HepG2 (cell line): ENCODE results near the gene CLRN3.

ENCODE experiments used
- CEBPB ChIP-seq: IDR thresholded peaks from 2 replicates; pipeline ENCODE4 v1.6.1; 2011; ENCODE audit warnings: low read depth, low read length, improper control_type of control experiment, borderline replicate concordance
- CTCF ChIP-seq: sonication (generic); formaldehyde crosslinking; IDR thresholded peaks from 2 replicates; pipeline ENCODE4 v1.5.0; 2020; ENCODE audit warnings: mild to moderate bottlenecking, missing genetic modification reagents, moderate library complexity
- EP300 ChIP-seq, 3 experiments: sonication (generic) in 1 of 3; formaldehyde crosslinking in 1 of 3; IDR thresholded peaks; 2 replicates each; pipeline versions ENCODE4 v1.5.1 to v1.6.1; 2011 to 2020; ENCODE audit warnings: low read depth in 2 of 3, low read length in 2 of 3, borderline replicate concordance in 1 of 3, improper control_type of control experiment in 1 of 3, mild to moderate bottlenecking in 1 of 3, missing genetic modification reagents in 1 of 3, moderate library complexity in 1 of 3
- EZH2 ChIP-seq: conservative IDR thresholded peaks from 2 replicates; pipeline ENCODE4 v1.6.1; 2012; ENCODE audit warnings: mild to moderate bottlenecking, low read depth, low read length, moderate library complexity
- LCORL ChIP-seq, 2 experiments: fragments of 450-650 bp in 1 of 2; sonication (generic) in 1 of 2; formaldehyde crosslinking in 1 of 2; IDR thresholded peaks; 2 replicates each; pipeline versions ENCODE4 v1.5.0 to v1.6.1; 2017 to 2020; ENCODE audit warnings: antibody characterized with exemption in 1 of 2, missing genetic modification reagents in 1 of 2
- POLR2A ChIP-seq, 2 experiments: IDR thresholded peaks; 2 replicates each; pipeline ENCODE4 v1.6.1; 2011; ENCODE audit warnings: low read depth in 2 of 2, low read length in 2 of 2, mild to moderate bottlenecking in 1 of 2, moderate library complexity in 1 of 2; ENCODE audit not compliant: insufficient read depth in 1 of 2
- ZFP91 ChIP-seq: sonication (generic); formaldehyde crosslinking; IDR thresholded peaks from 2 replicates; pipeline ENCODE4 v1.9.0; 2022; ENCODE audit warnings: missing genetic modification reagents, mild to moderate bottlenecking, borderline replicate concordance
- ZNF326 ChIP-seq: sonication (generic); formaldehyde crosslinking; IDR thresholded peaks from 2 replicates; pipeline ENCODE4 v1.4.0; 2020; ENCODE audit warnings: missing genetic modification reagents, borderline replicate concordance
- ZNF530 ChIP-seq: sonication (generic); formaldehyde crosslinking; IDR thresholded peaks from 2 replicates; pipeline ENCODE4 v1.5.0; 2020; ENCODE audit warnings: low read depth, mild to moderate bottlenecking, missing genetic modification reagents
- ZNF569 ChIP-seq: sonication (generic); formaldehyde crosslinking; IDR thresholded peaks from 2 replicates; pipeline ENCODE4 v1.5.0; 2020; ENCODE audit warnings: mild to moderate bottlenecking, missing genetic modification reagents, moderate library complexity, borderline replicate concordance
- TF ChIP-seq, protein P1 (sequence below): sonication (generic); formaldehyde crosslinking; IDR thresholded peaks from 2 replicates; pipeline ENCODE4 v1.5.0; 2020; ENCODE audit warnings: mild to moderate bottlenecking, missing genetic modification reagents

GRCh38 chr10:127913368-127913759 lies 20.6 kb upstream of the CLRN3 start:
- TF ChIP-seq ZFP91 (CRISPR knock-in tag) (no peak), ZNF530 (CRISPR knock-in tag) (no peak), EZH2 (no peak), POLR2A (IDR thresholded peaks at IDR 0.05; ENCODE audit: insufficient read depth in 1 of 2, low read depth in 2 of 2, low read length in 2 of 2) (no peak), CEBPB (no peak), EP300 (IDR thresholded peaks at IDR 0.05; ENCODE audit: low read depth in 2 of 2, low read length in 2 of 2) (no peak), EP300 (CRISPR knock-in tag; IDR thresholded peaks at IDR 0.05; ENCODE audit: borderline replicate concordance) (no peak), ZNF569 (CRISPR knock-in tag) (no peak), CTCF (no peak), LCORL (IDR thresholded peaks at IDR 0.05) (no peak), LCORL (CRISPR knock-in tag; IDR thresholded peaks at IDR 0.05) (no peak), ZNF326 (CRISPR knock-in tag) (no peak)
- TF ChIP-seq, protein P1, sequence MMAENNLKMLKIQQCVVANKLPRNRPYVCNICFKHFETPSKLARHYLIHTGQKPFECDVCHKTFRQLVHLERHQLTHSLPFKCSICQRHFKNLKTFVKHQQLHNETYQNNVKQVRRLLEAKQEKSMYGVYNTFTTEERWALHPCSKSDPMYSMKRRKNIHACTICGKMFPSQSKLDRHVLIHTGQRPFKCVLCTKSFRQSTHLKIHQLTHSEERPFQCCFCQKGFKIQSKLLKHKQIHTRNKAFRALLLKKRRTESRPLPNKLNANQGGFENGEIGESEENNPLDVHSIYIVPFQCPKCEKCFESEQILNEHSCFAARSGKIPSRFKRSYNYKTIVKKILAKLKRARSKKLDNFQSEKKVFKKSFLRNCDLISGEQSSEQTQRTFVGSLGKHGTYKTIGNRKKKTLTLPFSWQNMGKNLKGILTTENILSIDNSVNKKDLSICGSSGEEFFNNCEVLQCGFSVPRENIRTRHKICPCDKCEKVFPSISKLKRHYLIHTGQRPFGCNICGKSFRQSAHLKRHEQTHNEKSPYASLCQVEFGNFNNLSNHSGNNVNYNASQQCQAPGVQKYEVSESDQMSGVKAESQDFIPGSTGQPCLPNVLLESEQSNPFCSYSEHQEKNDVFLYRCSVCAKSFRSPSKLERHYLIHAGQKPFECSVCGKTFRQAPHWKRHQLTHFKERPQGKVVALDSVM = no peak
